HepG2 (cell line): Measurements from ENCODE around the gene OR10H2. TPM values are rescaled to one million over a fixed set of nuclear protein-coding genes. Genes with fewer than 3 reads are reported as not detected.

ENCODE experiments used
- ARNT ChIP-seq: fragments of 450-650 bp; IDR thresholded peaks from 2 replicates; pipeline ENCODE4 v1.6.1; 2017
- CBX5 ChIP-seq: sonication (generic); formaldehyde crosslinking; IDR thresholded peaks from 2 replicates; pipeline ENCODE4 v1.4.0; 2020; ENCODE audit warnings: missing genetic modification reagents, borderline replicate concordance
- CC2D1A ChIP-seq: sonication (generic); formaldehyde crosslinking; IDR thresholded peaks from 2 replicates; pipeline ENCODE4 v1.8.1; 2023; ENCODE audit warnings: mild to moderate bottlenecking, missing genetic modification reagents
- ESRRA ChIP-seq: sonication (generic); formaldehyde crosslinking; IDR thresholded peaks from 2 replicates; pipeline ENCODE4 v1.5.1; 2020; ENCODE audit warnings: mild to moderate bottlenecking, low read depth, missing genetic modification reagents
- FIP1L1 ChIP-seq: fragments of 200-400 bp; formaldehyde crosslinking; IDR thresholded peaks from 2 replicates; pipeline ENCODE4 v1.6.1; 2018; ENCODE audit warnings: low read depth, mild to moderate bottlenecking, low read length, moderate library complexity, borderline replicate concordance; ENCODE audit not compliant: insufficient read depth
- GPN1 ChIP-seq: sonication (generic); formaldehyde crosslinking; IDR thresholded peaks from 2 replicates; pipeline ENCODE4 v1.5.1; 2020; ENCODE audit warnings: missing genetic modification reagents, borderline replicate concordance
- GZF1 ChIP-seq: sonication (generic); formaldehyde crosslinking; IDR thresholded peaks from 2 replicates; pipeline ENCODE4 v1.5.1; 2020; ENCODE audit warnings: mild to moderate bottlenecking, missing genetic modification reagents
- HNF4G ChIP-seq, 2 experiments: sonication (generic) in 1 of 2; formaldehyde crosslinking in 1 of 2; IDR thresholded peaks; 2 replicates each; pipeline versions ENCODE4 v1.4.0 to v1.6.1; 2011 to 2020; ENCODE audit warnings: borderline replicate concordance in 2 of 2, low read depth in 2 of 2, mild to moderate bottlenecking in 2 of 2, low read length in 1 of 2, missing genetic modification reagents in 1 of 2, moderate library complexity in 1 of 2
- KAT2B ChIP-seq: fragments of 150-350 bp; IDR thresholded peaks from 2 replicates; pipeline ENCODE4 v1.6.1; 2014; ENCODE audit warnings: low read depth, low read length, borderline replicate concordance
- KDM1A ChIP-seq: IDR thresholded peaks from 2 replicates; pipeline ENCODE4 v1.6.1; 2016; ENCODE audit warnings: missing compliant biosample characterization
- KLF13 ChIP-seq: sonication (generic); formaldehyde crosslinking; IDR thresholded peaks from 2 replicates; pipeline ENCODE4 v1.4.0; 2020; ENCODE audit warnings: mild to moderate bottlenecking, missing genetic modification reagents
- NFKB2 ChIP-seq: sonication (generic); formaldehyde crosslinking; IDR thresholded peaks from 2 replicates; pipeline ENCODE4 v1.4.0; 2020; ENCODE audit warnings: missing genetic modification reagents, borderline replicate concordance
- RARG ChIP-seq: sonication (generic); formaldehyde crosslinking; IDR thresholded peaks from 2 replicates; pipeline ENCODE4 v1.4.0; 2020; ENCODE audit warnings: low read depth, mild to moderate bottlenecking, missing genetic modification reagents
- RBAK ChIP-seq: sonication (generic); formaldehyde crosslinking; IDR thresholded peaks from 2 replicates; pipeline ENCODE4 v1.5.1; 2020; ENCODE audit warnings: mild to moderate bottlenecking, missing genetic modification reagents
- RBM22 ChIP-seq: fragments of 200-400 bp; formaldehyde crosslinking; optimal IDR thresholded peaks from 2 replicates; pipeline ENCODE3; 2017; ENCODE audit warnings: mild to moderate bottlenecking, low read length, moderate library complexity
- ZBTB7A ChIP-seq: sonication (generic); formaldehyde crosslinking; IDR thresholded peaks from 2 replicates; pipeline ENCODE4 v1.8.0; 2022; ENCODE audit warnings: mild to moderate bottlenecking, missing genetic modification reagents
- ZFAT ChIP-seq: sonication (generic); formaldehyde crosslinking; conservative IDR thresholded peaks from 2 replicates; pipeline ENCODE4 v1.8.1; 2023; ENCODE audit warnings: missing genetic modification reagents, inconsistent platforms
- ZFYVE20 ChIP-seq: sonication (generic); formaldehyde crosslinking; IDR thresholded peaks from 2 replicates; pipeline ENCODE4 v1.8.0; 2023; ENCODE audit warnings: low read depth, mild to moderate bottlenecking, moderate library complexity, missing genetic modification reagents, borderline replicate concordance
- ZMAT3 ChIP-seq: sonication (generic); formaldehyde crosslinking; conservative IDR thresholded peaks from 2 replicates; pipeline ENCODE4 v1.7.0; 2021; ENCODE audit warnings: missing genetic modification reagents
- ZNF432 ChIP-seq: sonication (generic); formaldehyde crosslinking; IDR thresholded peaks from 2 replicates; pipeline ENCODE4 v1.5.0; 2020; ENCODE audit warnings: missing genetic modification reagents, mild to moderate bottlenecking, borderline replicate concordance
- ZNF562 ChIP-seq: sonication (generic); formaldehyde crosslinking; IDR thresholded peaks from 2 replicates; pipeline ENCODE4 v1.8.0; 2022; ENCODE audit warnings: missing genetic modification reagents, borderline replicate concordance
- ZNF569 ChIP-seq: sonication (generic); formaldehyde crosslinking; IDR thresholded peaks from 2 replicates; pipeline ENCODE4 v1.5.0; 2020; ENCODE audit warnings: mild to moderate bottlenecking, missing genetic modification reagents, moderate library complexity, borderline replicate concordance
- ZNF598 ChIP-seq: sonication (generic); formaldehyde crosslinking; IDR thresholded peaks from 2 replicates; pipeline ENCODE4 v1.5.1; 2020; ENCODE audit warnings: mild to moderate bottlenecking, missing genetic modification reagents, borderline replicate concordance
- polyA plus RNA-seq, 8 experiments: library from polyadenylated mRNA; depleted of rRNA in 3 of 8; stranded (reverse) in 7 of 8; unstranded in 1 of 8; fragments of >200 nt; fragmentation: Illumina TruSeq in 4 of 8; extraction: Trizol in 4 of 8; gene quantifications; 2 replicates each; pipeline versions ENCODE4 v1.2.1 to v1.2.3, GENCODE V29; 2011 to 2016; ENCODE audit warnings: low read depth in 4 of 8, missing spikeins in 1 of 8, mixed read lengths in 1 of 8; ENCODE audit not compliant: insufficient read depth in 1 of 8
- total RNA-seq, 5 experiments: library from RNA; depleted of rRNA; stranded (reverse); fragments of >200 nt; fragmentation: Illumina TruSeq; extraction: Trizol; gene quantifications; 2 replicates each; pipeline ENCODE4 v1.2.3, GENCODE V29; 2016; ENCODE audit warnings: low read depth in 1 of 5
- TF ChIP-seq, protein P1 (sequence below): IDR thresholded peaks from 2 replicates; pipeline ENCODE4 v1.6.1; 2016; ENCODE audit warnings: control low read depth
- TF ChIP-seq, protein P2 (sequence below): IDR thresholded peaks from 2 replicates; pipeline ENCODE4 v1.6.1; 2012; ENCODE audit warnings: inconsistent platforms
- TF ChIP-seq, protein P3 (sequence below): sonication (generic); formaldehyde crosslinking; IDR thresholded peaks from 2 replicates; pipeline ENCODE4 v1.4.0; 2020; ENCODE audit warnings: missing genetic modification reagents
- TF ChIP-seq, protein P4 (sequence below): sonication (generic); formaldehyde crosslinking; IDR thresholded peaks from 2 replicates; pipeline ENCODE4 v1.4.0; 2020; ENCODE audit warnings: mild to moderate bottlenecking, low read depth, missing genetic modification reagents

The OR10H2 gene
- total and polyA plus RNA-seq, 2 of the 13 experiments (the other 11 are each of a cell fraction or from before 2014, with no cell fraction given), result not detected

DNA sequence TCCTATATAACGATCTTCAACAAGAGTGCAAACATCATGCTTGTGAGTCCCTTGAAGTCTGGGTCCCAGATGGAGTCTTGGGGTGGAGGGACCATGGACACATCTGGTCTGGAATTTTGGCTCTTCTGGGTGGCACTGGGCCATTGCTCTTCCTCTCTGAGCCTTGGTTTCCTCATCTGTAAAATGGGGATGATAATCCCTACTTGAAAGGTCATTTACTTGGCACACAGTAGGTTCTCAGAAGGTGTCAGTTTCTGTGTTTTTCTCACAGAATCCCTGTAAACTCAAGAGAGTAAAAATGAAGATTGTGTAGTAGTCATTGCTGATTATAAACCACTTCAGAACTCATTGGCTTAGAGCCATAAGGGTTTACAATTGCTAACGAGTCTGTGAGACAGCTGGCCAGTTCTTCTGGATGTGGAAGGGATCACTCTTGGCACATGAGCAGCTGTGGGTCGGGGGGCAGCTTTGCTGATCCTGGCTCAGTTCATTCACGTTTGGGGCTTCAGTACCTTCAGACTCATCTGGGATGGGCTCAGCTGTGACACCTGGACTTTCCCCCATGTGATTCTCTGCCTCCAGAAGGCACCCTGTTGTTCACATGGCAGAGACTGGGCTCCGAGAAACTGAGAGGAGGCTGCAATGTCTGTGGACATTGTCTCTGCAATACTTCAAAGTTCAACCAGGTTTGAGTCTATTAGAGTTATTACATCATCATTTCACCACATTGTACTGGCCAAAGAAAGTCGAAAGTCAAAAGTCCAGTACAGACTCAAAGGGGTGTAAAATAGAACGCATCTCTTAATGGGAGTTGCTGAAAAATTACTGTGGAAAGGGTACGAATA, 47.1 kb upstream of the OR10H2 start (continued):
- TF ChIP-seq, protein P1, sequence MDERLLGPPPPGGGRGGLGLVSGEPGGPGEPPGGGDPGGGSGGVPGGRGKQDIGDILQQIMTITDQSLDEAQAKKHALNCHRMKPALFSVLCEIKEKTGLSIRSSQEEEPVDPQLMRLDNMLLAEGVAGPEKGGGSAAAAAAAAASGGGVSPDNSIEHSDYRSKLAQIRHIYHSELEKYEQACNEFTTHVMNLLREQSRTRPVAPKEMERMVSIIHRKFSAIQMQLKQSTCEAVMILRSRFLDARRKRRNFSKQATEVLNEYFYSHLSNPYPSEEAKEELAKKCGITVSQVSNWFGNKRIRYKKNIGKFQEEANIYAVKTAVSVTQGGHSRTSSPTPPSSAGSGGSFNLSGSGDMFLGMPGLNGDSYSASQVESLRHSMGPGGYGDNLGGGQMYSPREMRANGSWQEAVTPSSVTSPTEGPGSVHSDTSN (CRISPR knock-in tag), result no peak
- TF ChIP-seq GPN1 (CRISPR knock-in tag), result no peak
- TF ChIP-seq ARNT, result no peak
- TF ChIP-seq KLF13, result no peak
- no peak; the same call in 1 of the 2 replicates for TF ChIP-seq ZMAT3 (CRISPR knock-in tag)
- TF ChIP-seq ZNF562 (CRISPR knock-in tag), result no peak
- TF ChIP-seq GZF1, result no peak
- TF ChIP-seq CC2D1A (CRISPR knock-in tag), result no peak
- TF ChIP-seq RBM22, result no peak
- TF ChIP-seq HNF4G (IDR thresholded peaks at IDR 0.05; ENCODE audit: borderline replicate concordance, low read depth, low read length), result peak; percentile 95
- TF ChIP-seq HNF4G (CRISPR knock-in tag; IDR thresholded peaks at IDR 0.05; ENCODE audit: borderline replicate concordance, low read depth), result peak; percentile 88
- TF ChIP-seq, protein P2, sequence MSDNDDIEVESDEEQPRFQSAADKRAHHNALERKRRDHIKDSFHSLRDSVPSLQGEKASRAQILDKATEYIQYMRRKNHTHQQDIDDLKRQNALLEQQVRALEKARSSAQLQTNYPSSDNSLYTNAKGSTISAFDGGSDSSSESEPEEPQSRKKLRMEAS, result peak; percentile 57; the same call in 1 of the 2 replicates
- TF ChIP-seq, protein P3, sequence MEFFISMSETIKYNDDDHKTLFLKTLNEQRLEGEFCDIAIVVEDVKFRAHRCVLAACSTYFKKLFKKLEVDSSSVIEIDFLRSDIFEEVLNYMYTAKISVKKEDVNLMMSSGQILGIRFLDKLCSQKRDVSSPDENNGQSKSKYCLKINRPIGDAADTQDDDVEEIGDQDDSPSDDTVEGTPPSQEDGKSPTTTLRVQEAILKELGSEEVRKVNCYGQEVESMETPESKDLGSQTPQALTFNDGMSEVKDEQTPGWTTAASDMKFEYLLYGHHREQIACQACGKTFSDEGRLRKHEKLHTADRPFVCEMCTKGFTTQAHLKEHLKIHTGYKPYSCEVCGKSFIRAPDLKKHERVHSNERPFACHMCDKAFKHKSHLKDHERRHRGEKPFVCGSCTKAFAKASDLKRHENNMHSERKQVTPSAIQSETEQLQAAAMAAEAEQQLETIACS, result no peak
- TF ChIP-seq CBX5 (CRISPR knock-in tag), result 0 out of 2 replicates have a peak, but pooled peaks have one; percentile 20
- TF ChIP-seq ZBTB7A (CRISPR knock-in tag), result no peak
- peak; percentile 72; the same call in 1 of the 2 replicates for TF ChIP-seq KDM1A
- 0 out of 2 replicates have a peak, but pooled peaks have one; percentile 48 for TF ChIP-seq RARG (CRISPR knock-in tag)
- TF ChIP-seq ZFYVE20 (CRISPR knock-in tag), result no peak
- TF ChIP-seq, protein P4, sequence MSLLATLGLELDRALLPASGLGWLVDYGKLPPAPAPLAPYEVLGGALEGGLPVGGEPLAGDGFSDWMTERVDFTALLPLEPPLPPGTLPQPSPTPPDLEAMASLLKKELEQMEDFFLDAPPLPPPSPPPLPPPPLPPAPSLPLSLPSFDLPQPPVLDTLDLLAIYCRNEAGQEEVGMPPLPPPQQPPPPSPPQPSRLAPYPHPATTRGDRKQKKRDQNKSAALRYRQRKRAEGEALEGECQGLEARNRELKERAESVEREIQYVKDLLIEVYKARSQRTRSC (CRISPR knock-in tag), result no peak
- no peak for TF ChIP-seq RBAK (CRISPR knock-in tag)
- no peak for TF ChIP-seq NFKB2 (CRISPR knock-in tag)
- TF ChIP-seq ZFAT, result no peak
- no peak for TF ChIP-seq FIP1L1
- TF ChIP-seq ZNF569, result no peak
- TF ChIP-seq ESRRA, result no peak
- TF ChIP-seq ZNF432 (CRISPR knock-in tag), result no peak
- TF ChIP-seq ZNF598 (CRISPR knock-in tag), result no peak
- TF ChIP-seq KAT2B, result no peak
